NCI-H446 (cell line): ENCODE data around the gene RBBP5.

Experiments used
- DNase-seq, 2 experiments: peaks; one replicate each; lab custom pipeline; 2025; lab: John Stamatoyannopoulos, UW

RBBP5 gene

GRCh38 chr1:205056956-205057568, 64.7 kb downstream of the RBBP5 start:
- DNase-seq, result no peak

DNA sequence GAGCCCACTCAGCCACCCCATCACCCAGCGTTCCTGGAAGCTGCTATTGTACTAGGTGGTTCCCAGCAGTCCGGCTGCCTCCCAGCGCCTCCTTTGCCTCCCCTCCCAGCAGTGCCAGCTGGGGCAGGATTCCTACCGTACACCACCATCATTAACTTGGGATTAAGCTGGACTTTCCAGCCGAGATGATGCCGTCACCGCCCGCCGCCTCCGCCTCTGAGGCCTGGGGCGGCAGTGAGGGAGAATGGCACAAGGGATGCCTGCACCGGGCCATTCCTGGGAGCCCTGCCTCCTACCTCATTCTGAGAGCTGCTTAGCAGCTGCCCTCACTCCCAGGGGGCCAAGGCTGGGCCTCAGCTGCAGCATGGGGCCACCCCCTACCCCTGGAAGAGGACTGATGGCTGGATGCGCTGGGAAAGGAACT, 65.6 kb downstream of the RBBP5 start:
- no peak for DNase-seq

DNA sequence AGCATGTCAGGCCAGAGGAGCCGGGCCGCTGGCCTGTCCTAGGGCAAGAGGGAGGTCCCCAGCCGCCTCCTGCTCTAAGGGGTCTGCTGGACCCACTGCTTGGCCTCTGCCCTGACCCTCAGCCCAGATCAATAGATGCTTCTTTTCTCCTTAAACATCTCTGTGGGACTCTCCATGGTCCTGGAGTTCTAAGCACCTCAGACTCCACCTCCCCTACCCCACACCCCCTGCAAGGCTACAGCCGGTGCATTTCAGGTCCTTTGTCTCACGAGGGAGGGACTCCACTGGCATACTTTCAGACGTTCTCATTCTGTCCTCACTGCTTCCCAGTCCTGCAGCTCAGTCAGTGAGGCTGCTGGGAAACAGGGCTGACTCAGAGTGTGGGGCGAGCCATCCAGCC, 67.8 kb downstream of the RBBP5 start:
- no peak for DNase-seq

DNA sequence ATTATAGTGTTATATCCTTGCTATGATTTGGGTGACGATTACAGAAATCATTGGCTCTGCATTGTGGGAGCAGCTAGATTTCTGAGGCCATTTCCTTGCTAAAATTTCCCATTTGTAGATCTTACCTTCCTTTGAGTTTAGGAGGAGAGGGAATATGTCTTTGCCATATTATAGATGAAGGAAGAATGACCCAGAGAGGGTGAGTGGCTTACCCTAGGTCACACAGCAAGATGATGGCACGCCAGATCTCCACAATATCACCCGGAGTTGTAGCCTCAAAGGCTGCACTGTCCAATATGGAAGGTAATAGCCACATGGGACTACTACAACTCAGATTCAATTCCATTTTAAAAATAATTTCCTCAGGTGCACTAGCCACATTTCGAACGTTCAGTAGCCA, 68.5 kb downstream of the RBBP5 start:
- no peak for DNase-seq

DNA sequence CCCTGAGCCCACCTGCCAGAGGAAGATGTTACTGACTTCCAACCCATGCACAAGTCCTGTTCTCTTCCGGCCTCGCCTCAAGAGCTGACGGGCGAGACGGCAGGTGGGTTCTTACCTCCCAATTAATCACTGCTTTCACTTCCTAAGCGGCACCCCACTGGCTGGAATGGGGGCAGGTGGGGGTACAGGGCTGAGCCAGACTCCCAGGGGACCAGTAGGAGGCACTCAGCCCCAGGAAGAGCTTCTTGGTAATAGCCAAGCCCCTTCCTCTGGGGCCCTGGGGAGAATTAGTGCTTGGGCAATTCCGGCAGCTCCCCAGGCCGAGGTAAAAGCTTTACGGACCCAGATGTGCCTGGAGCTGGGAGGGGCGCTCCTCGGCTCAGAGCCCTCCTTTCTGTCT, 69.1 kb downstream of the RBBP5 start:
- DNase-seq, result no peak

- DNase-seq, result peak; percentile 83 to 96
Observed at GRCh38 chr1:205049479-205049878, 72.3 kb downstream of the RBBP5 start.

DNA sequence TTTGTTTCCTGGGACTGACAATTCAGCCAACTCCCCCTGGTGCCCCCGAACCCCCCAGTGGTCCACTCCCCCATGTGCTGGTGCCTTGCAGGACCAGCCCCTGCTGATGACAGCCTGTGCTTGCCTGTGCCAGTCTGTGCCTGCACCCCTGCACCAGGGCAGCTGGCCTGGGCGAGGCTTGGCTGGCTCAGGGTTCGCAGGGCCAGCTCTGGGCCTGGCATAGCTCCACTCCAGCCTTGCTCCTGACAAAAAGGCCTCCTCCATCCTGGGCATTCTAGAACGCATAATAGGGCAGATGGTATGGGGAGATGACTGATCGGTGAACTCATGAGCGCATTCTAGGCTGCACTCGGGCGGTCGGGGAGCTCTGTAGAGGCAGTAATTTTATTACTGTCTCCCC, 73.4 kb downstream of the RBBP5 start:
- DNase-seq, result peak; percentile 92 to 98

- no peak for DNase-seq
Observed at GRCh38 chr1:205047764-205048231, 74.0 kb downstream of the RBBP5 start.

- no peak for DNase-seq
Observed at GRCh38 chr1:205046870-205047269, 74.9 kb downstream of the RBBP5 start.

DNA sequence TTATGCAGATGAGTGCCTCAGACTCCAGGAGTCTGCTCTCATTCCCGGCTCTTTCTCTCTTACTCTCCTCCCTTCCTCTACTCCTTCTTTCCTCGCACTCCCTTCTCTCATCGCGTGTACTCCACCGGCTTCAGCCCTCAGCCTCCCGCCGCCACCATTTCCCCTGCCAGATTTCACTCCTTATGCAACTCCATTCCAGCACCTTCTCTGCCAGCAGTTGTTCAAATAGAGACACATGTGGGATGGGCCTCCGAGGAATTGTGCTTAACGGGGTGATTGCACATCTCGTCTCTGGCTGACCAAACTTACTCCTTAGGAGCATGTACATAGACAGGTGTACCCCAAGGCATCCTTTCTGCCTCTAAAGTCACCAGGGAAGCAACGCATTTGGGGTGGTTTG, 76.6 kb downstream of the RBBP5 start:
- DNase-seq, result no peak

DNA sequence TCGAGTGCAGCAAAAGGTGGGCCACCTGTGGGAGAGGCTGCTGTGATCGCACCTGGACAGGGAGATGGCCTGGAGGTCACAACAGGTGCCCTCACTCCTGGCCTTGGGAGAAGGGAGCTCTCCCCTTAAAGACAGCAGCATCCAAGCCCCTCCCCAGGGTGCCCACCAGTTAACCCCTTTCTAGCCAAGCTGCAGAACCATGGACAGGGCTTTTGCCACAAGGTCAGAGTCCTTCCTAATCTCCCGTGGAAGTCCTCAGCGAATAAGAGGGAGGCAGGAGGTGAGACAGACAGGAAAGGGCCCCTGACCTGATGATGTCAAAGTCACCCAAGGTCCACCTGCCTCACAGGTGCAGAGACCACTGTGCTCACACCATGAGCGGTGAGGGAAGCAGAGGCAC, 77.0 kb downstream of the RBBP5 start:
- DNase-seq, result no peak

GRCh38 chr1:205043866-205044265, 77.9 kb downstream of the RBBP5 start:
- DNase-seq, result no peak

DNA sequence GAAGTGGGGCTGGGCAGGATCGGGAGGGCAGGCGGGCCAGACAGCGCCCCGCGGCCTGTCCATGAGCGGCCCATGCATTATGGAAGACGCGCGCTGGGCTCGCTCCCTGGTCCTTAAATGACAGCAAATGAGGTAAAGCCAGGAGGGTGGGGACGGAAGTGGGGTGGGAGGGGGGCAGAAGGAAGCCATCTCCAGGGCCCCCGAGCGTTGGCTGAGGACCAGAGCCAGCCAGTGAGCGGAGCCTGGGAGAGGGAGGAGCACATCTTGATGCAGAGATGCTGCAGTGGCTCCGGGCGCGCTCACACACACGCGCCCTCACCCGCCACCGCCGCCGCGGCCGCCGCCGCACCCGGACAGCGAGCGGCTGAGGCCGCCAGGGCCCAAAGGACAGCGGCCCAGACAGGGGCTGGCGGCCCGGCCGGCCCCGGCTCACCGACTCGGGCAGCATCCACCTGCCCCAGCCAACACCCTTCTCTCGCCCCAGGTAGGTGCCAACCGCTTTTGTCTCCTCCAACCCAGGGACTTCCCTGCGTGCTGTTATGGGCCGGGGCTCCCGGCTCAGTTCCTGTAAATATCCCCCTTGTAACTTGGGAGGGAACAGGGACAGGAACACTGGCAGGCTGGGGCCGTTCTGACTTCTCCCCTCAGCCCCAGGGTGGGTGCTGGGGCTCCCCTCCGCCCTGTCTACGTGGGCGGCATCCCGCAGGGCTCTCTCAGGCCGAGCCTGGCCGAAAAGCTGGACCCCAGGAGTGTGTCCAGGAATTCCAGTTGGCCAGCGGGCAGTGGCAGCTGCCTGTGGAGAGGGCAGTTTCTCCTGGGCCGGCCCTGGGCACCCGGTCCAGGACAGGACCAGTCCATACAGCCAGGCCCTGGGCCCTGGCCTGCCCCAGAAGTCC, 78.6 kb downstream of the RBBP5 start, which contains the start of gene CNTN2:
TSS of gene CNTN2 (plus strand) at position 302 of the 896 bp plus-strand sequence. CDS start 9,974 bp downstream, outside the sequence.
- no peak for DNase-seq

- peak; percentile 76 to 85 for DNase-seq
Observed at GRCh38 chr1:205041998-205042910, 79.5 kb downstream of the RBBP5 start.

GRCh38 chr1:205041001-205041715, 80.6 kb downstream of the RBBP5 start:
- peak; percentile 89 to 94 for DNase-seq

GRCh38 chr1:205038132-205038786, 83.5 kb downstream of the RBBP5 start:
- DNase-seq, result no peak

GRCh38 chr1:205037539-205037938, 84.2 kb downstream of the RBBP5 start:
- DNase-seq, result no peak
